H9 (cell line): ENCODE measurements around the gene GATD1. TPM values are rescaled to one million over a fixed set of nuclear protein-coding genes. Genes with fewer than 3 reads are reported as not detected.

Experiments
- DNase-seq: peaks from one replicate; pipeline ENCODE4 v3.0.0-alpha.2; 2017
- H2AFZ ChIP-seq: one replicate; pipeline ENCODE4 v1.6.1; 2013; ENCODE audit warnings: mild to moderate bottlenecking, low read length, control low read depth, moderate library complexity
- H2AK5ac ChIP-seq: 2 replicates; pipeline ENCODE4 v1.6.1; 2013; ENCODE audit warnings: low read length, control low read depth, mixed read lengths; ENCODE audit not compliant: insufficient read length
- H2BK120ac ChIP-seq: one replicate; pipeline ENCODE4 v1.6.1; 2013; ENCODE audit warnings: low read depth, mild to moderate bottlenecking, low read length, control low read depth, inconsistent platforms; ENCODE audit not compliant: poor library complexity, severe bottlenecking
- H2BK12ac ChIP-seq: 2 replicates; pipeline ENCODE4 v1.6.1; 2013; ENCODE audit warnings: low read length, control low read depth, mixed read lengths, low read depth; ENCODE audit not compliant: insufficient read length
- H2BK15ac ChIP-seq: 2 replicates; pipeline ENCODE4 v1.6.1; 2013; ENCODE audit warnings: low read depth, low read length, control low read depth
- H2BK20ac ChIP-seq: one replicate; pipeline ENCODE4 v1.6.1; 2013; ENCODE audit warnings: low read depth, mild to moderate bottlenecking, low read length, control low read depth, inconsistent platforms; ENCODE audit not compliant: poor library complexity, severe bottlenecking
- H2BK5ac ChIP-seq: 2 replicates; pipeline ENCODE4 v1.6.1; 2013; ENCODE audit warnings: low read length, control low read depth, mixed read lengths; ENCODE audit not compliant: insufficient read length
- H3K14ac ChIP-seq: 2 replicates; pipeline ENCODE4 v1.6.1; 2013; ENCODE audit warnings: low read length, control low read depth; ENCODE audit not compliant: insufficient read depth
- H3K18ac ChIP-seq: 2 replicates; pipeline ENCODE4 v1.6.1; 2013; ENCODE audit warnings: low read depth, mild to moderate bottlenecking, mixed read lengths, low read length, control low read depth; ENCODE audit not compliant: insufficient read length
- H3K23ac ChIP-seq: 2 replicates; pipeline ENCODE4 v1.6.1; 2013; ENCODE audit warnings: low read length, control low read depth, mixed read lengths, low read depth; ENCODE audit not compliant: insufficient read length
- H3K23me2 ChIP-seq: 2 replicates; pipeline ENCODE4 v1.6.1; 2013; ENCODE audit warnings: low read depth, mild to moderate bottlenecking, mixed read lengths, low read length, control low read depth; ENCODE audit not compliant: insufficient read length, poor library complexity, severe bottlenecking
- H3K27ac ChIP-seq: 2 replicates; pipeline ENCODE4 v1.5.1; 2013; ENCODE audit warnings: low read length, control low read depth, mixed read lengths, low read depth; ENCODE audit not compliant: insufficient read length
- H3K27me3 ChIP-seq: 2 replicates; pipeline ENCODE4 v1.6.1; 2013; ENCODE audit warnings: low read length, control low read depth, inconsistent platforms; ENCODE audit not compliant: insufficient read depth
- H3K4ac ChIP-seq: 2 replicates; pipeline ENCODE4 v1.6.1; 2013; ENCODE audit warnings: low read depth, mild to moderate bottlenecking, control low read depth, inconsistent platforms, low read length, moderate library complexity
- H3K4me1 ChIP-seq: 2 replicates; pipeline ENCODE4 v1.6.1; 2013; ENCODE audit warnings: low read length, control low read depth, inconsistent platforms; ENCODE audit not compliant: insufficient read depth
- H3K4me2 ChIP-seq: 2 replicates; pipeline ENCODE4 v1.6.1; 2013; ENCODE audit warnings: low read length, control low read depth, mixed read lengths; ENCODE audit not compliant: insufficient read length, insufficient read depth
- H3K56ac ChIP-seq: 2 replicates; pipeline ENCODE4 v1.6.1; 2013; ENCODE audit warnings: low read depth, mild to moderate bottlenecking, mixed read lengths, low read length, control low read depth; ENCODE audit not compliant: insufficient read length
- H3K79me1 ChIP-seq: 2 replicates; pipeline ENCODE4 v1.6.1; 2013; ENCODE audit warnings: low read depth, mild to moderate bottlenecking, moderate library complexity, low read length, control low read depth, inconsistent platforms; ENCODE audit not compliant: insufficient read depth, poor library complexity, severe bottlenecking
- H3K79me2 ChIP-seq: 2 replicates; pipeline ENCODE4 v1.6.1; 2013; ENCODE audit warnings: low read length, control low read depth, inconsistent platforms; ENCODE audit not compliant: insufficient read depth
- H3K9ac ChIP-seq: 2 replicates; pipeline ENCODE4 v1.6.1; 2013; ENCODE audit warnings: low read length, control low read depth, mixed read lengths; ENCODE audit not compliant: insufficient read length; ENCODE audit errors: extremely low read depth
- H3K9me3 ChIP-seq: one replicate; pipeline ENCODE4 v1.6.1; 2013; ENCODE audit warnings: low read depth, low read length, inconsistent platforms; ENCODE audit not compliant: control insufficient read depth
- H3T11ph ChIP-seq: one replicate; pipeline ENCODE4 v1.6.1; 2013; ENCODE audit warnings: mild to moderate bottlenecking, low read length, control low read depth, inconsistent platforms
- H4K20me1 ChIP-seq: one replicate; pipeline ENCODE4 v1.6.1; 2013; ENCODE audit not compliant: control insufficient read depth, insufficient read length, insufficient read depth
- H4K5ac ChIP-seq: 2 replicates; pipeline ENCODE4 v1.6.1; 2013; ENCODE audit warnings: low read depth, mild to moderate bottlenecking, mixed read lengths, low read length, control low read depth; ENCODE audit not compliant: insufficient read length
- H4K8ac ChIP-seq: replicated peaks from 2 replicates; pipeline ENCODE4 v1.6.1; 2013; ENCODE audit warnings: low read length, control low read depth, mixed read lengths, low read depth; ENCODE audit not compliant: insufficient read length
- H4K91ac ChIP-seq: 2 replicates; pipeline ENCODE4 v1.6.1; 2013; ENCODE audit warnings: low read depth, mild to moderate bottlenecking, moderate library complexity, mixed read lengths, low read length, control low read depth; ENCODE audit not compliant: insufficient read length
- H3K27ac Mint-ChIP-seq, 3 experiments: 2 replicates in 2 of 3; 3 replicates in 1 of 3; pipeline ENCODE4 v1.8.0; 2020 to 2021; ENCODE audit warnings: mixed read lengths in 3 of 3, mild to moderate bottlenecking in 1 of 3, moderate library complexity in 1 of 3
- H3K27me3 Mint-ChIP-seq: 2 replicates; pipeline ENCODE4 v1.8.0; 2021; ENCODE audit warnings: low read depth, mild to moderate bottlenecking, moderate library complexity, mixed read lengths
- H3K36me3 Mint-ChIP-seq, 3 experiments: 2 replicates in 2 of 3; 3 replicates in 1 of 3; pipeline ENCODE4 v1.8.0; 2020 to 2021; ENCODE audit warnings: low read depth in 3 of 3, mixed read lengths in 3 of 3; ENCODE audit not compliant: insufficient read depth in 1 of 3
- H3K4me1 Mint-ChIP-seq, 2 experiments: 2 replicates each; pipeline ENCODE4 v1.8.0; 2020; ENCODE audit warnings: mixed read lengths in 2 of 2
- H3K4me3 Mint-ChIP-seq, 2 experiments: 2 replicates in 1 of 2; 3 replicates in 1 of 2; pipeline ENCODE4 v1.8.0; 2020 to 2021; ENCODE audit warnings: mild to moderate bottlenecking in 2 of 2, mixed read lengths in 2 of 2, moderate library complexity in 1 of 2
- H3K9me3 Mint-ChIP-seq, 2 experiments: 2 replicates in 1 of 2; 3 replicates in 1 of 2; pipeline ENCODE4 v1.8.0; 2020; ENCODE audit warnings: mild to moderate bottlenecking in 2 of 2, mixed read lengths in 2 of 2, moderate library complexity in 1 of 2
- WGBS: extraction: QIAGEN DNeasy Blood & Tissue Kit; methylation state at CpG from one replicate; pipeline ENCODE4 v1.1.7; 2013; ENCODE audit warnings: missing lambda C conversion rate, low lambda C conversion rate, mixed read lengths; ENCODE audit not compliant: insufficient read length; ENCODE audit errors: extremely low coverage; 5-methylcytosine and 5-hydroxymethylcytosine counted together
- total RNA-seq: library from RNA; stranded (reverse); gene quantifications from 2 replicates; pipeline ENCODE4 v1.2.1, GENCODE V29; 2021
- TF ChIP-seq, protein P1 (sequence below): fragments of 200-600 bp; sonication (generic); conservative IDR thresholded peaks from 3 replicates; pipeline ENCODE4 v1.8.0; 2021; ENCODE audit warnings: antibody characterized with exemption, mild to moderate bottlenecking

The GATD1 gene
- total RNA-seq, 1 experiment from 2014 or later: 60.0 TPM

DNA sequence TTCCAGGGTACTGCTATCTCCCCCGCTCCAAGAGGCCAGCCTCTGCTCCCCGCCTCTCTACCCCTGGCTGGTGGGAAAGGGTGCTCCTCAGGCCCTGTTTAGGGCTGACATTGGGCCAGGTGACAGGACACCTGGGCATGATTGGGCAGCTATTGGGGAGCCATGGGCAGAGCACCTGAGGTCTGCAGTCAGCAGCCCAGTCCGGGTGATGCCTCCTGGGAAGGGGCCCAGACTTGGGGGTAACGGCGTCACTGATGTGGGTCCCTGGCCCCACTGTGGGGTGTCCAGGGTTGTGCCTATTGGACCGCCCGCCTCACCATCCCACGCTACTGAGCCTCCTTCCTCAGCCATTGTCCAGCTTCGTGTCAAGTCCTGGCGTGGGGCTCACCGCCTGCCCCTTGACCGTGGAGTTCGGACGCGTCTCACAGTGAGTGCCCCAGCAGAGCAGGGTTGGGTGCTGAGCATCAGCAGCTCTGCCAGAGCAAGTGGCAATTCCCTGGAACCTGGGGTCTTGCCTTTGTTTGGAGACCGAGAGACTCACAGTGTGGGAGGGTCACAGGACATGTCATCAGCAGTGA, 2.8 kb upstream of the GATD1 start:
- no peak overlapping the region for H4K91ac ChIP-seq
- no peak overlapping the region for H4K5ac ChIP-seq
- H2AFZ ChIP-seq: no peak overlapping the region
- Mint-ChIP-seq H3K27ac (peak overlapping the region in 2 of 3 experiments; percentile 44 to 62; a peak in 3 of 7 replicates), H3K27me3 (peaks cover 7% of the 10 kb centered on the region), H3K36me3 (peaks cover 4 to 21% (median 17%) of the 10 kb centered on the region in 3 experiments; a peak in 6 of 7 replicates), H3K4me1 (peaks cover 32 to 41% of the 10 kb centered on the region in 2 experiments), H3K4me3 (peak overlapping the region; percentile 11 to 17; a peak in 2 of 5 replicates), H3K9me3 (no peaks in the 10 kb centered on the region)
- H3K14ac ChIP-seq: no peak overlapping the region
- H2BK20ac ChIP-seq: no peak overlapping the region
- no peak overlapping the region for H2BK5ac ChIP-seq
- H3K4me1 ChIP-seq: peaks cover 2% of the 10 kb centered on the region; the same call in 1 of the 2 replicates
- TF ChIP-seq, protein P1, sequence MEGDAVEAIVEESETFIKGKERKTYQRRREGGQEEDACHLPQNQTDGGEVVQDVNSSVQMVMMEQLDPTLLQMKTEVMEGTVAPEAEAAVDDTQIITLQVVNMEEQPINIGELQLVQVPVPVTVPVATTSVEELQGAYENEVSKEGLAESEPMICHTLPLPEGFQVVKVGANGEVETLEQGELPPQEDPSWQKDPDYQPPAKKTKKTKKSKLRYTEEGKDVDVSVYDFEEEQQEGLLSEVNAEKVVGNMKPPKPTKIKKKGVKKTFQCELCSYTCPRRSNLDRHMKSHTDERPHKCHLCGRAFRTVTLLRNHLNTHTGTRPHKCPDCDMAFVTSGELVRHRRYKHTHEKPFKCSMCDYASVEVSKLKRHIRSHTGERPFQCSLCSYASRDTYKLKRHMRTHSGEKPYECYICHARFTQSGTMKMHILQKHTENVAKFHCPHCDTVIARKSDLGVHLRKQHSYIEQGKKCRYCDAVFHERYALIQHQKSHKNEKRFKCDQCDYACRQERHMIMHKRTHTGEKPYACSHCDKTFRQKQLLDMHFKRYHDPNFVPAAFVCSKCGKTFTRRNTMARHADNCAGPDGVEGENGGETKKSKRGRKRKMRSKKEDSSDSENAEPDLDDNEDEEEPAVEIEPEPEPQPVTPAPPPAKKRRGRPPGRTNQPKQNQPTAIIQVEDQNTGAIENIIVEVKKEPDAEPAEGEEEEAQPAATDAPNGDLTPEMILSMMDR: no peak
- H3K4me2 ChIP-seq: no peak overlapping the region
- H3K27me3 ChIP-seq: no peaks in the 10 kb centered on the region
- H3K23me2 ChIP-seq: peaks cover 17% of the 10 kb centered on the region
- DNase-seq: no peak
- H2BK120ac ChIP-seq: no peak overlapping the region
- peaks cover 2% of the 10 kb centered on the region; the same call in 1 of the 2 replicates for H3K79me2 ChIP-seq
- H3T11ph ChIP-seq: no peak overlapping the region
- no peak overlapping the region for H3K23ac ChIP-seq
- H3K27ac ChIP-seq: no peak overlapping the region
- H3K56ac ChIP-seq: no peak overlapping the region
- H3K18ac ChIP-seq: no peak overlapping the region
- H2AK5ac ChIP-seq: no peak overlapping the region
- no peaks in the 10 kb centered on the region for H3K9me3 ChIP-seq
- H3K9ac ChIP-seq: no peak overlapping the region
- H4K20me1 ChIP-seq: no peaks in the 10 kb centered on the region
- no peak overlapping the region for H2BK12ac ChIP-seq
- no peak overlapping the region for H4K8ac ChIP-seq
- peaks cover 8% of the 10 kb centered on the region for H3K79me1 ChIP-seq
- no peak overlapping the region for H3K4ac ChIP-seq
- no peak overlapping the region for H2BK15ac ChIP-seq
- no CpG with 5 or more reads among the region's 16 CpGs for WGBS
